GM12878 (cell line): ENCODE results near the gene SNAPC3. TPM values are rescaled to one million over a fixed set of nuclear protein-coding genes. Genes with fewer than 3 reads are reported as not detected.

Source experiments
- ATAC-seq: fragments of 200-7000 bp; cut with Tn5 transposase; 3 replicates; pipeline ENCODE4 v1.9.1; 2020; ENCODE audit warnings: mild to moderate bottlenecking, moderate library complexity
- BruUV-seq: library from RNA; stranded (reverse); fragments of 400-500 nt; replicated peaks from 2 replicates; lab custom pipeline; 2021; lab: Mats Ljungman, UMichigan
- CTCF ChIA-PET: fragments of 300-600 bp; sonication (Branson Sonifier 250); formaldehyde crosslinking; extraction: SDS; loops from one replicate; lab custom pipeline; 2021; ENCODE audit warnings: inconsistent platforms; lab: Yijun Ruan, JAX
- POLR2A ChIA-PET: fragments of 350-600 bp; formaldehyde crosslinking; extraction: SDS; loops from one replicate; lab custom pipeline; 2021; ENCODE audit warnings: inconsistent platforms; lab: Charles Lee
- RAD21 ChIA-PET: fragments of 300-600 bp; sonication (Branson Sonifier 250); formaldehyde crosslinking; loops from one replicate; lab custom pipeline; 2023; ENCODE audit warnings: antibody characterized with exemption; ENCODE audit not compliant: unreplicated experiment; lab: Charles Lee
- SMC1A ChIA-PET: fragments of 300-600 bp; sonication (Branson Sonifier 250); formaldehyde crosslinking; loops from one replicate; lab custom pipeline; 2023; ENCODE audit not compliant: unreplicated experiment, uncharacterized antibody; lab: Charles Lee
- DNase-seq: peaks from one replicate; pipeline ENCODE4 v3.0.0-alpha.2; 2011; ENCODE audit warnings: low read depth, low spot score
- FAIRE-seq: peaks from 3 replicates; lab custom pipeline; 2011; peaks lifted over from hg19 to GRCh38; lab: Jason Lieb, UNC
- H2AFZ ChIP-seq: 2 replicates; pipeline ENCODE4 v1.6.0; 2011; ENCODE audit warnings: low read depth, low read length, control low read depth; ENCODE audit not compliant: control insufficient read depth
- H3K27ac ChIP-seq: 2 replicates; pipeline ENCODE4 v1.5.1; 2011; ENCODE audit warnings: control low read depth; ENCODE audit not compliant: control insufficient read depth, insufficient read depth
- H3K27me3 ChIP-seq, 2 experiments: replicated peaks in 1 of 2; 2 replicates each; pipeline versions ENCODE4 v1.6.0 to v1.6.1; 2011; ENCODE audit warnings: low read length in 1 of 2; ENCODE audit not compliant: control insufficient read depth in 2 of 2, insufficient read depth in 2 of 2
- H3K36me3 ChIP-seq, 2 experiments: 2 replicates each; pipeline ENCODE4 v1.5.1; 2011; ENCODE audit warnings: low read length in 1 of 2; ENCODE audit not compliant: control insufficient read depth in 2 of 2, insufficient read depth in 2 of 2
- H3K4me1 ChIP-seq: 2 replicates; pipeline ENCODE4 v1.6.1; 2011; ENCODE audit warnings: mild to moderate bottlenecking, low read length, moderate library complexity, mixed read lengths; ENCODE audit not compliant: control insufficient read depth, insufficient read depth
- H3K4me2 ChIP-seq: 2 replicates; pipeline ENCODE4 v1.6.0; 2011; ENCODE audit warnings: control low read depth; ENCODE audit not compliant: control insufficient read depth, insufficient read depth
- H3K4me3 ChIP-seq: fragments of 200-600 bp; sonication (generic); 2 replicates; pipeline ENCODE4 v1.5.1; 2016
- H3K79me2 ChIP-seq: 2 replicates; pipeline ENCODE4 v1.6.0; 2011; ENCODE audit warnings: low read length; ENCODE audit not compliant: control insufficient read depth, insufficient read depth
- H3K9ac ChIP-seq: 2 replicates; pipeline ENCODE4 v1.8.0; 2011; ENCODE audit warnings: low read length, control low read depth, mixed read lengths; ENCODE audit not compliant: control insufficient read depth, insufficient read depth
- H3K9me3 ChIP-seq: replicated peaks from 3 replicates; pipeline ENCODE4 v1.5.1; 2011; ENCODE audit warnings: mild to moderate bottlenecking, low read length; ENCODE audit not compliant: control insufficient read depth, insufficient read depth
- H4K20me1 ChIP-seq: 2 replicates; pipeline ENCODE4 v1.6.0; 2011; ENCODE audit not compliant: control insufficient read depth, insufficient read depth
- E4F1 ChIP-seq: fragments of 450-650 bp; IDR thresholded peaks from 2 replicates; pipeline ENCODE4 v1.6.1; 2018; ENCODE audit warnings: borderline replicate concordance, mild to moderate bottlenecking; ENCODE audit not compliant: partially characterized antibody
- IKZF2 ChIP-seq, 2 experiments: fragments of 450-650 bp; IDR thresholded peaks; 2 replicates each; pipeline ENCODE4 v1.6.1; 2017; ENCODE audit warnings: mild to moderate bottlenecking in 2 of 2, moderate library complexity in 2 of 2
- MXI1 ChIP-seq: fragments of 150-350 bp; IDR thresholded peaks from 2 replicates; pipeline ENCODE4 v1.6.1; 2011; ENCODE audit warnings: low read depth, mild to moderate bottlenecking, inconsistent platforms, low read length, improper control_type of control experiment
- PAX5 ChIP-seq: IDR thresholded peaks from 2 replicates; pipeline ENCODE4 v1.6.1; 2011; ENCODE audit warnings: low read depth, low read length, borderline replicate concordance
- RFX5 ChIP-seq: IDR thresholded peaks from 2 replicates; pipeline ENCODE4 v1.6.1; 2011; ENCODE audit warnings: low read depth, low read length, improper control_type of control experiment
- ZNF622 ChIP-seq: fragments of 450-650 bp; IDR thresholded peaks from 2 replicates; pipeline ENCODE4 v1.6.1; 2017; ENCODE audit warnings: mild to moderate bottlenecking, inconsistent platforms
- WGBS: methylation state at CpG from one replicate; pipeline ENCODE4 v1.1.6; 2016; ENCODE audit warnings: low lambda C conversion rate; ENCODE audit not compliant: insufficient replicate concordance, insufficient coverage; ENCODE audit errors: missing lambda C conversion rate; 5-methylcytosine and 5-hydroxymethylcytosine counted together
- in situ Hi-C: fragments of 300-500 bp; cut with MboI; formaldehyde crosslinking; loops from 9 replicates; pipeline ENCODE4 v1.14.3; 2018; ENCODE audit warnings: mixed read lengths
- intact Hi-C: fragments of 100-400 bp; cut with micrococcal nuclease; formaldehyde crosslinking; loops from one replicate; pipeline ENCODE4 v1.14.2; 2022; ENCODE audit not compliant: unreplicated experiment
- polyA plus RNA-seq, 11 experiments: library from polyadenylated mRNA; depleted of rRNA in 4 of 11; unstranded in 6 of 11; stranded (reverse) in 5 of 11; fragments of >200 nt; fragmentation: Nextera tagmentation in 4 of 11; fragmentation: Illumina TruSeq in 1 of 11; extraction: Ambion mirVana in 4 of 11; extraction: Trizol in 1 of 11; gene quantifications; 1 replicate in 1 of 11; 2 replicates in 10 of 11; pipeline versions ENCODE4 v1.2.1 to v1.2.3, GENCODE V29; 2011 to 2016; ENCODE audit warnings: inconsistent platforms in 2 of 11, missing spikeins in 2 of 11, low read depth in 1 of 11
- total RNA-seq, 4 experiments: library from RNA; depleted of rRNA in 3 of 4; stranded (reverse); fragments of >200 nt in 3 of 4; fragmentation: Illumina TruSeq in 1 of 4; extraction: Trizol in 1 of 4; gene quantifications; 2 replicates each; pipeline versions ENCODE4 v1.2.1 to v1.2.3, GENCODE V29; 2013 to 2021

SNAPC3 gene
- total and polyA plus RNA-seq, 10 of the 15 experiments (the other 5 are each of a cell fraction or from before 2014, with no cell fraction given): 5.7 to 47.4 (median 24.6) TPM

GRCh38 chr9:15498246-15498995 lies 75.7 kb downstream of the SNAPC3 start:
- intact Hi-C loops: no loop called here
- ChIA-PET POLR2A (no interaction called here), CTCF (interaction anchor here (0.6 to 4.4 kb wide), 6 partner anchors 8 to 142 kb away, joined by 3 to 19 read pairs (median 4); partner anchors contain the start of gene PSIP1), SMC1A (interaction anchor here (1.2 to 3.8 kb wide), 4 partner anchors 8 to 35 kb away, joined by 3 to 16 read pairs (median 10); no protein-coding TSS in a partner anchor), RAD21 (interaction anchor here (1.2 to 1.7 kb wide), 2 partner anchors 31 to 34 kb away, joined by 4 read pairs; no protein-coding TSS in a partner anchor)
- no peaks in the 10 kb centered on the region for H3K4me1 ChIP-seq
- H3K27ac ChIP-seq: no peak overlapping the region
- H3K9ac ChIP-seq: no peak overlapping the region
- peaks cover 6% of the 10 kb centered on the region for H3K9me3 ChIP-seq
- peaks cover 5 to 40% of the 10 kb centered on the region in 2 experiments for H3K36me3 ChIP-seq
- no peak overlapping the region for H3K4me2 ChIP-seq
- H2AFZ ChIP-seq: no peak overlapping the region
- FAIRE-seq (no peak), DNase-seq (no peak), ATAC-seq (no peak)
- H3K79me2 ChIP-seq: peaks cover 74% of the 10 kb centered on the region
- BruUV-seq: no TSS peak
- no peaks in the 10 kb centered on the region; the same call in 1 of the 2 replicates for H4K20me1 ChIP-seq
- no peak for TF ChIP-seq ZNF622
- TF ChIP-seq MXI1: no peak
- TF ChIP-seq RFX5: no peak
- TF ChIP-seq PAX5: no peak
- TF ChIP-seq IKZF2 (IDR thresholded peaks at IDR 0.05): no peak
- TF ChIP-seq E4F1: no peak
- in situ Hi-C loops: no loop called here
- H3K4me3 ChIP-seq: no peak overlapping the region
- no peaks in the 10 kb centered on the region for H3K27me3 ChIP-seq
- over 99% methylated on average over 13 of the region's 13 CpGs for WGBS
